Left forelimb (tissue), 1 donor: ENCODE measurements around the gene FRMPD1.

Experiments
- DNase-seq: peaks from one replicate; pipeline ENCODE4 v3.0.0-alpha.2; 2018; ENCODE audit warnings: low spot score

Gene FRMPD1

DNA sequence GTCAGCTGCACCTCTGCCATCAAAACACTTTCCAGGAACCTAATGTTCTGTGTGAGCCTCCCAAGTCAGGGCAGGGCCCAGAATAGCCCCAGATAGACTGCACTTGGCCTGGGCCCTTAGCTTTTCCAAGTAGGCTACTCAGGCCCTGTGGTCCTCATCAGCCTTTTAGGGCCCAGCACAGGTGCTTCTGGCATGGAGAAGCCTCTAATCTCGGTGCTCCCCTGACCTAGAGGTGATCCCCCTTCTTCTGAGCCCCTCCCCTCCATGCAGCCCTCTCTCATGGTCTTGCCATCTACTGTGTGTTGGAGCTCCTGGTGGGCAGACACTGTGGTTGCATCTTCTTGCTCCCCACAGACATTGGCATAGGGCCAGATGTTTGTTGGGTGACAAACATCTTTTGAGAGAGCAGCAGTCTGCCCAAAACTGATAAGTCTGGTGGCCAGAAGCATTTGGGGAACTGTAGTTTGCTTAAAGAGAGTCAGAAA is 28.1 kb downstream of the FRMPD1 start:
- DNase-seq: no peak

DNA sequence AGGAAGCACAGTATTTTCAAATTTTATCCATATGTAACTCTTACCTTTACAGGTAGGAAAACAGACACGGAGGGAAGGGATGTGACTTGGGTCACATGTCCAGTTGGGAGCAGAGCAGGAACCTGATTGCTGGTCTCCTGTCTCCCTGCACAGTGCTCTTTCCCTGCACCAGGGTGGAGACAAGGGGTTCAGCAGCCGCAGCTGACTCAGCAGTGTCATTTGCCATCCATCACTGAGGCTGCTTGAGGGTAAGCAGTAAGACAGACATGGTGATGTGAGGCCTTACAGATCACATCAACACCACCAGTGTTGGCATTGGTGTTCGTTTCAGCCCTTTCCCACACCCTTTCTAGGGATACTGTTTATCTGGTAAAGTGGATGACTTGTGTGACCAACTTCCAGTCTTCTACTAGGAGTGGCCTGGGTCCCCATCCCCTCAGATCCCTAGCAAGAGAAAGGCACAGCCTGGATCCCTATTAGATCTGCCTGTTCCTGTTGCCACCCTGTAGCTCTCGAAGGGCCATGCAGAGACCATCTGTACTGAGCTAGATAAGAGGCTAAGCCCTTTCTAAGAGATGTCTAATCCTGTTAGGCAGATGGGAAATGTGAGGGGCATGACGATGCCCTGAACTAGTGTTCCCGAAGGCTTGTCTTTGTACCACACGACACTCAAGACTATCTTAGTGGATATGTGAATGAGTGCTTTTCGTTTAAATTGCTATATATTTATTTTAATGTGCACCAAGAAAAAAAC is 29.1 kb downstream of the FRMPD1 start:
- no peak for DNase-seq

DNA sequence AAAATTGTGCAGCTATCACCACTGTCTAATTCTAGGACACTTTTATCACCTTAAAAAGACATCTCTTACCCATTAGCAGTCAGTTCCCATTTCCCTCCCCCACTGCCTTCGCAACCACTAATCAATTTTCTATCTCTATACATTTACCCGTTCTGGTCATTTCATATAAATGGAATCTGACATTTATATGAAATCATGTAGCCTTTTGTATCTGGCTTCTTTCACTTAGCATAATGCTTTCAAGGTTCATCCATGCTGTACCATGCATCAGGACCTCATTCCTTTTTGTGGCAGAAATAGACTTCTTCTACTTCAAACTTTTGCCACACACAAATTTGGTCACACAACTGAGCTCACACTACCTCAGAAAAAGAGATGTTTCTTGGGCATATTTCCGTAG is 32.2 kb downstream of the FRMPD1 start:
- no peak for DNase-seq

DNA sequence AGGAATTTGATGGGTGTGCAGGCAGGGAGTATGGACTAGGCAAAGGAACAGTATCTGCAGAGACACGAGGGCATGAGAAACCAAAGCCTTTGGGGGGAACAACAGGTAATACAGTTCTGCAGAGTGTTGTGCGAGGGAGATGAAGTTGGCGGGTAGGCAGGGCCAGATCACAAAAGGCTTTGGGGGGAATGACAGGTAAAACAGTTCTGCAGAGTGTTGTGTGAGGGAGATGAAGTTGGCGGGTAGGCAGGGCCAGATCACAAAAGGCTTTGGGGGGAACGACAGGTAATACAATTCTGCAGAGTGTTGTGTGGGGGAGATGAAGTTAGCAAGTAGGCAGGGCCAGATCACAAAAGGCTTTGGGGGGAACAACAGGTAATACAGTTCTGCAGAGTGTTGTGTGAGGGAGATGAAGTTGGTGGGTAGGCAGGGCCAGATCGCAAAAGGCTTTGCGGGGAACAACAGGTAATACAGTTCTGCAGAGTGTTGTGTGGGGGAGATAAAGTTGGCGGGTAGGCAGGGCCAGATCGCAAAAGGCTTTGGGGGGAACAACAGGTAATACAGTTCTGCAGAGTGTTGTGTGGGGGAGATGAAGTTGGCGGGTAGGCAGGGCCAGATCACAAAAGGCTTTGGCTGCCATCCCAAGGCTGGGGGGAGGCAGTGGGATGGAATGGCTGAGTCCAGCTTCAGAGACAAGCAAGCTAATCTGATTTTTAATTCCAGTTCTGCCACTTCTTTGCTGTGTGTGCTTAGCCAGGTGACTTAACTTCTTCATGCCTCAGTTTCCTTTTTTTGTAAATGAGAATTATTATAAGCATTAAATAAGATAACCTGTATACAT is 33.0 kb downstream of the FRMPD1 start:
- DNase-seq: no peak

DNA sequence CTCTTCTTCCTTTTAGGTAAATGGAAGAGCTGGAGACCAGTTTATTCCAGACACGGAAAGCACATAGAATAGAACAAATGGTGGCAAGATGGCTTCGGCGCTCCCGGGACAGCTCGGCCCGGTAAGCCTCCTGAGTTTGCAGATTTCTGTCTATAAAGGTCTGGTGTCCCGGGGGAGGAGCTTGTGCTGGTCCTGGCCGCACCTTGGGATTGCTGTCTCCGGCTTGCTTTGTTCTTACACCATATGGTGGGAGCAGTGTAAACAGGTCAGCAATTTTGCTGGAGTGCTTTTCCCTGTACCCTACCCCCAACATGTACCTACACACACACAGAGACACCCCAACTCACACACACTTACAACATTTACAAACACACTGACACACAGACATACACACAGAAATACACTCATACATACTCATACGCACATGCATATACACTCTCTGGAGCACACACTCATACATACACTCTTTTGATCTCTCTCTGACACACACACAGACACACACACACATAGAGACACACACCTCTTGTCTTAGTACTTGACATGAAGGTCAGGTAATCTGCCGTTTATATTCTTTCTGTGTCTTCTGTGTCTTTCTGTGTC is 42.0 kb downstream of the FRMPD1 start:
- DNase-seq: no peak

DNA sequence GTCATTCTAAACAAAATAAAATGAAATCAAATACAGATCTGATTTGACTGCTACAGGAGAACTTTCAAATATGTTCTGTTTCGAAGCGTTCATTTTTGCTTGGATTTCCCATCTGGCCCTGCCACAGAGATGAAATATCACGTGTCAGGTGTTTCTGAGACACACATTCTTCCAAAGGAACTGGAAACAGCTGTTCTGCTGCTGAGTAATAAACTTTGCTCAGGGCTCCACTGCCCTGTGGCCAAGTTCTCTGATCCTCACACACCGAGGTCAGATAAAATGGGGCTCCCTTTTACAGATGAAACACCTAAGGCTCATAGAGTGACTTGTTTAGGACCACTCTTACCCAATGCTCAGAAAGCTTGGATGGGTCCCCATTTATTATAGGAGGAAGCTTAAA is 42.5 kb downstream of the FRMPD1 start:
- no peak for DNase-seq

DNA sequence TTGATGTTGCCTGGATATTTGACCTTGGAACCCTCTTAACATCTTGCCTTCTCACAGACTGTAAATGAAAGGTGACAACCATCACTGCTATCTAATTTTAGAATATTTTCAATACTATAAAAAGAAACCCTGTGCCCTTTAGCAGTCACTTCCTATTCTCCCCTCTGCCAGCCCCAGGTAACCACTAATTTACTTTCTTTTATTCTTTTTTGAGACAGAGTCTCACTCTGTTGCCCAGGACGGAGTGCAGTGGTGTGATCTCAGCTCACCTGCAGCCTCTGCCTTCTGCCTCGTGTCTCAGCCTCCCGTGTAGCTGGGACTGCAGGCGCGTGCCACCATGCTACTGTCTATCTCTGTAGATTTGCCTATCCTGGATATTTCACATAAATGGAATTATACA is 43.6 kb downstream of the FRMPD1 start:
- DNase-seq: no peak

DNA sequence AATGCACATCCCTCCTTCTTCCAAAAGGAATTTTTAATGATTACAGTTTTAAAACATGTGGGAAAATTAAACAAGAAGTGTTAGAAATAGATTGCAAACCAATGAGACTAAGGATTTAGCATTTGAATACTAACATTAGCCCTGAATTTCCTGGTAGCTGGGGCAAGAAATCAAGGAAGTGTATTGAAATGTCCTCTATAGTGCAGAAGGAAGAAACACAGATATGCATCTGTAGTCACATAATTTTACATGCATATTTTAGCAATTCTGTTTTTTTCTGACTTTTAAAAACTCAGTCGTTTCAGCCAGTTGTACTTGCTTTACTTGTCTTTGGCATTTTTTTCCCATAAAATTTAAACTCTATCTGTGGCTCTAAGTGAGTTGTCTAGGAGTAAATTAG is 45.8 kb downstream of the FRMPD1 start:
- no peak for DNase-seq

DNA sequence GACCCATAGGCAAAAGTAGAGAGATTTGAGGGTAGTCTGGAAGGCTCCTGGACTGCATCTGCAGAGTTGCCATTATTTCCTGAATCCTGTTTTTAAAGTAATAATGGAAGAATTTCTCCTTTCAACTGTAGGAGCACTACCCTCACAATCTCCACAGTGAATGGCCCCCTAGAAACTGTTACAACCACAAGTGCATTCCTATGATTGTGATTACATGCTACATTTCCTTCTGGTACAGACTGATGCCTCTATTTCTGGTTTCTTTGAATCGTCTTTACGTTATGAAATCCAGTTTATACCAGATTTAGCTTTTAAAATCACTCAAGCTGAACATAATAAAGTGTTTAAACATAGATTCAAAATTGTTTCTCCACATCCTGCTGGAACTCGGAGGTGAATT is 49.4 kb downstream of the FRMPD1 start:
- no peak for DNase-seq

DNA sequence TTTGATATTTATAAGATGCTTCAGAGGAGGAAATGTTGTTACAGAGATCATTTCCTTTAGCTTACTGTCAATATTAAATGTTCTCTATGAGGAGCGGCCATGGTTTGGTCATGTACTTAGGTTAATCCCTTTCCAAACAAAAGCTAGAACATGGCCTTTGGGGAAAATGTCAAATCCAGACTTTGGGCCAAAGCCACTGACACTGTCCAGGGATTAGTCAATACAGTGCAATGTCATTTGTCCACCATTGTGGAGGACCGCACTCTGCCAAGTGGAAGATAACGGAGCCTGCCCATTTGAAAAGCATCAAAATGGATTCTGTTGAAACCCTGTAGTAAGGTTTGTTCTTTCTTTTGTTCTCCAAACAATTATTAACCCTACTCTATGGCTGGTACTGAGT is 50.1 kb downstream of the FRMPD1 start:
- no peak for DNase-seq

DNA sequence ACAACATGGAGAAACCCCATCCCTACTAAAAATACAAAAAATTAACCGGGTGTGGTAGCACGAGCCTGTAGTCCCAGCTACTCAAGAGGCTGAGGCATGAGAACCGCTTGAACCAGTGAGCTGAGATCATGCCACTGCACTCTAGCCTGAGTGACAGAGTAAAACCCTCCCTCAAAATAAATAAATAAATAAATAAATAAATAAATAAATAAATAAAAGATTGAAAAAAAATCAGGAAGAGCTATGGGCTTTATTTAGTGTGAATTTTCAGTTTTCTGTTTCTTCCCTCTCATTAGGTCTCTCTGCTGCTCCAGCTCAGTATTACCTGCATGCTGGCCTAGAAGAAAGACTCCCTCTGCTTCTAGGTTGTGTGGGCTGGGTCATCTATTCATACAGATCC is 55.0 kb downstream of the FRMPD1 start:
- DNase-seq: no peak

DNA sequence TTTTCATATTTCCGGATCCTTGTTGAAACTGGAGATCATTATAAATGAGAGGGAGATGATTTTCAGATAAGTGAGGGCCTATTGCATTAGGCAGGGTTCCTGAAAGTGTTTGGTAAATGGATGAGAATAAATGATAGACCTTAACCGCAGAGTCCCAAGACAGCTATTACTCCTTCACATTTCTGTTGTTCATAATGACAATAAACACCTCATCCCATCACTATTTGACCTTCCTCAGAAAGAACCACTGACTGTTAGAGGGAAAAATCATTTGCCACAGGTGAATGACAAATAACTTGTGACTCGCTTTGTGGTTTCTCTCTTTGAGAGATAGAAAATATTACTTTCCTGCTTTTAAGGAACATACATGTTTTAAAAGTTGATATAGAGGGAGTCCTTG is 55.5 kb downstream of the FRMPD1 start:
- DNase-seq: no peak

DNA sequence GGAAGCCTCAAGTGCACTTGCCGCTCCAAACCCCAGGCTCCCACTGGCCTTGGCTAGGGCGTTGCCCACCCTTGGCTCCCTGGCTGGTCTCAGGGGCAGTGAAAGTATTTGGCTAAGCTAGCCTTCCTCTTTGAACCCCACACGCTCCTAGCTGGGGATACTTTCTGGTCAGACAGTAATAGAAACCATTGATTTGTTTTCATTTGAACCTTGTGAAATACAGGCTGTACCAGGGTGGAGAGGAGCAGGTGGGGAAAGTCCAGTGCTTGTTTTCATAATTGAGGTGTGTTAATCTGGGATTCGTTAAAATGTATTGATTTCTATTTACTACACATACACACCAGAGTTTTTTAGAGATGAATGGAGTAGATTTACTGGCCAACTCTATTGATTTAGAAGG is 57.0 kb downstream of the FRMPD1 start:
- no peak for DNase-seq

DNA sequence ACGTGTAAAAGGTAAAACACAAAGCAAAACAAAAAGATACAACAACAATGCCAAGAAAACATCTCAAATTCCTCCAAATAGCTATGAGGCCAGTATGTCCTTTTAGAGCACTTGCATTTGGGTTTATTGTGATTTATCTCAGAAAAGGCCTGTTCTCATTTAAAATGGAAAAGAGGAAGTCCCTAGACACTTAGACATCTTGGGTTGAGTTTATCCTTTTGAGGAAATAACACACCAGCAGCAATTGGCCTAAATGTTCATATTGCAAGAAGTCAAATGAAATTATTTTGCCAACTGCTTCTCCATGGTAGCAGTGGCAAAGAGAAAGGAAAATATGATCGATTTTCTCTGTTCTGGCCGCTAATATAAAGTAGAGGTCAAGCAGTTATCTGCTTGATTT is 59.3 kb downstream of the FRMPD1 start:
- no peak for DNase-seq

DNA sequence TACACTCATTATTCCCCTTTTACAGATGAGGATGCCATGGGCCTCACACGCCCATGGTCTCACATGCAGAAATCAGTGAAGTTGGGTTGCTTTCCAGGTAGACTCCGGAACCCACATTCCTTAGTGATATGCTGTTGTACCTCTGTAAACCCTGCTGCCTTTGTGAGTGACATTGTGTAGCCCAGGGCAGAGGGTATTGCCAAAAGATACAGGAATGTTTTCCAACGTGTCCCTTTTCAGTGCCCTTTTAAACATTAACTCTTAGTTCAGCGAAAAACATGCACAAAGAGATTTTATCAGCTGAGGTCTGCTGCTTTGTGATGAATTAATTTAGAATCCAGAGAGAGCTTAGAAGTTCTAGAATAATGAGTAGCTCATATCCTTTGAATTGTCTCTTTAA is 64.5 kb downstream of the FRMPD1 start:
- DNase-seq: no peak

DNA sequence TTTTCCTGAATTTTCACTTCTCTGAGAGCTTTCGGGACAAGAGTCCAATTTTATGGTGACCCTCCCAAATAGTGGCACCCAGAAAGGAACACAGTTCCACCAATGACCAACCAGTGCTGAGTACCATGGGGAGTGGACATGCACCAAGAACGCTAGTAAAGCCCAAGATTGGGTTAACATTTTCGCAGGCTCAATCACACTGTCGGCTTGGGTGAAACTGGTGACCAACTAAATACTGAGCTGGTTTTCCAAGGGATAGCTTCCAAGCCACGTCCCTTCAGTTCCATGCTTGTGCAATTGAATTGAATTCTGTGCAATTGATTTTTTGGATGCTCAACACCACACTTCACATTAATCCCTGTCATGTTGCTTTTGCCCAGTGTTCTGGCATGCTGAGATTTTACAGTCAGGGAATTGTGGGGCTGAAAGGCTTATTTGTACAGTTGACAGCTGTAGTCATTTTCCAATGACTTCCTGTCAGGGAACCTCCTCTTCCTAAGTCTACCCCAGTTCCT is 65.3 kb downstream of the FRMPD1 start:
- DNase-seq: no peak

DNA sequence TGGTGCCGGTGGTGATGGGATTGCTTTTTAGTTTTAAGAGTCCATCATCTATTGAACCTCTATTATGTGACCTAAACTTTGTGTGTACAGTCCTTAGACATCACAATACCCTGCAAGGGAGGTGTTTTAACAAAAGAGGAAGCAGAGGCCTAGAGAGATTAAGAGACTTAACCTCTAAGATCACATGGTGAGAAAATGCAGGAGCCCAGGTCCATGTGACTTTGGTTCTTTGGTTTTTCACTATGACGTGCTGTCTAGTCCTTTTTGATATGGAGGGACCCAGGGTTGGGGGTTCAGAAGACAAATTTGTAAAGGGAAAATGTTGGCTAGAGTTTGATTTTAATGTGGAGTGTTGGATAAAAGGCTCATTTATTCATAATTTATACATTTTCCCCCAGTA is 68.8 kb downstream of the FRMPD1 start:
- no peak for DNase-seq

DNA sequence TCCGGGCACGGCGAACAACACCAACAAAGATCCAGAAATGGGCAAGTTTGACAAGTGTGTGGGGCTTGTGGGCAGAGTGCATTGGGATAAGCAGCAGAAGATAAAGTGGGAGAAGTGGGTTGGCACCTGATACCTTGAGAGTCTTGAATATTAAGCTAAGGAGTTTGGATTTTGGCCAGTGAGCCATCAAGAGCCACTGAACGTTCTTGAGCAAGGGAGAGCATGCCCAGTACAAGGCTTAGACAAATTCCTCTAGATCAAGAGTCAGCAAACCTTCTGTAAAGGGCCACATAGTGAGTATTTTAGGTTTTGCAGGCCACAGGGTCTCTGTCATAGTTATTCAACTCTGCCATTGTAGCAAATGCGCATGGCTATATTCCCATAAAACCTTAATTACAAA is 76.3 kb downstream of the FRMPD1 start:
- no peak for DNase-seq

DNA sequence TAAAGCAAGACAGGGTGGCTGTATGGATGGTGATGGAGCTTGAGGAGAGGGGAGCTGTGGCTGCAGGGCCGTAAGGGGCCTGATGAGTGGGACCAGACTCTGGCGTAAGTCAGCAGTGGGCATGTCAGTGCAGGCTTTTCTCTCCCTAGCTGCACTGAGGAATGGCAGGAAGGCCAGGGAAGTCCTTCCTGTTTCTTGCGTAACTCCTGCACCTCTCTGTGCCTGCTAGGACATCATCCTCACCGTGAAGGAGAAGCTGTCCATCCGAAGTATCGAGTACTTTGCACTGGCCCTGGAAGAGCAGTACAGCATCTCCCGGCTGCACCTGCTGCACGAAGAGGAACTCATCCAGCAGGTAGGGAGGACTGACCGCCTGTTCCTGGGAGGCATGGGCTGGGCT is 78.7 kb downstream of the FRMPD1 start:
- DNase-seq: no peak

DNA sequence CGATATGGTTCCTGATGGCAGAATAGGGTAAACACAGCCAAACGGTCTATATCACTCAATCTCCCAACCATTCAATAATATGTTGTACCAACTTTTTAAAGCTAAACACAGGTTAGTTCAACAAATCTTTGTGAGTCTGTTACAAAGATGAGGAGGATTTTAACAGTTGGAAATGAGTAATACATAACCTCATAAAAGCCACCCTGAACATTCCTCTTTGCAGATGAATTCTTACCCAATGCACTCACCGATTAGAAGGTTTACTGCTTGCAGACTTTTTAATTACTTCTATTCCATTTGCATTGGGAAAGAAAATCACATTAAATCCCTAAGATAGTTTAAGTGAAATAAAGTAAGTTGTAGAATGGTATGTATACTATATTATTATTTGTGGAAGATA is 79.5 kb downstream of the FRMPD1 start:
- DNase-seq: no peak

DNA sequence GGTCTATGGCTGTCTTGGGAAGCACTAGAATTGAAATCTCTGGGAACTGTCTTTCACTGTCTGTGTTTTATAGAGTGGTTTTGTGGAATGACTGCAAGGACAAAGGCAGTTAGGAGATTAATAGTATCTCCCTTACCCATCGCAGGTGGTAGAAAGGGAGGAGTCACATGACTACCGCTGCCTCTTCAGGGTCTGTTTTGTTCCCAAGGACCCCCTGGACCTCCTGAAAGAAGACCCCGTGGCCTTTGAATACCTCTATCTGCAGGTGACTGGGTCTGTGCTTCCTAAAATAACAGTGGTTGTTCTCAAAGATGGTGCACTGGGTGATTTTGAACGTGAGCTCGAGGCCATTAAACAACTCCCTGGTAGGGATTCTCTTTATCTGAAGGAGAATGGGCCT is 80.1 kb downstream of the FRMPD1 start:
- DNase-seq: no peak

DNA sequence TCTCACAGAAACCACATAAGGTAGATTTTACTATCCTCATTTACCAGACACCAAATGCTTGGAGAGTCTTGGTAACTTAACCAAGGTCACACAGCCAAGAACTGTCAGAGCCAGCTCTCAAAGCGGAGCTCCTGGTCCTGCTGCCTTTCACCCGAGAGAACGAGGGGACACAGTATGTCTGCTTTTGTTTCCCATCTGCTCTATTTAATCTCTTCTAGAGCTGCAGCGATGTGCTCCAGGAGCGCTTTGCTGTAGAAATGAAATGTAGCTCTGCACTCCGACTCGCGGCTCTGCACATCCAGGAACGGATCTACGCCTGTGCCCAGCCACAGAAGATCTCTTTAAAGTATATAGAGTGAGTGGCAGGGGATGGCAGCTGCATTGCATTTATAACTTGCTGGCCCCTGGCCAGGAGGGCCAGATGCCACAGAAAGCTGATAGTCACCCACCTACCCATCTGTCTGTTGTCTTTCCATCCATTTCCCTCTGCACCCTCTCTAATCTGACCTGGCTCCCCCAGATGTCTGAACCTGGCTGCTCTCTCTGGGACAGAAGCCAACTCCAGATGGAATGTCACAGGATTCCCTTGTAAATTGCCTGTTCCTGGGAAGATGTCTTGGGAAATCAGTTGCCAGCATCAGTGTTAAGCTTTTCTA is 81.5 kb downstream of the FRMPD1 start:
- DNase-seq: no peak
